GM12874 (cell line): ENCODE measurements around the gene SNX9.

ENCODE experiments used
- CTCF ChIP-seq: IDR thresholded peaks from 2 replicates; pipeline ENCODE4 v1.5.1; 2011; ENCODE audit warnings: low read depth, mild to moderate bottlenecking, control low read depth, low read length, moderate library complexity; ENCODE audit not compliant: insufficient read depth

Gene SNX9

GRCh38 chr6:157791450-157791849 is 31.6 kb upstream of the SNX9 start:
- no peak for TF ChIP-seq CTCF

- no peak for TF ChIP-seq CTCF
Observed at GRCh38 chr6:157792671-157793070, 30.4 kb upstream of the SNX9 start.

GRCh38 chr6:157795841-157796240 is 27.2 kb upstream of the SNX9 start:
- no peak for TF ChIP-seq CTCF

- no peak for TF ChIP-seq CTCF
Observed at GRCh38 chr6:157798851-157799250, 24.2 kb upstream of the SNX9 start.

GRCh38 chr6:157800420-157801237 is 22.4 kb upstream of the SNX9 start:
- TF ChIP-seq CTCF: no peak

GRCh38 chr6:157804448-157805327 is 18.4 kb upstream of the SNX9 start:
- no peak for TF ChIP-seq CTCF

- TF ChIP-seq CTCF: no peak
Observed at GRCh38 chr6:157806131-157806855, 16.8 kb upstream of the SNX9 start.
